ENCODE results near the gene OR6B1.

The OR6B1 gene

DNA sequence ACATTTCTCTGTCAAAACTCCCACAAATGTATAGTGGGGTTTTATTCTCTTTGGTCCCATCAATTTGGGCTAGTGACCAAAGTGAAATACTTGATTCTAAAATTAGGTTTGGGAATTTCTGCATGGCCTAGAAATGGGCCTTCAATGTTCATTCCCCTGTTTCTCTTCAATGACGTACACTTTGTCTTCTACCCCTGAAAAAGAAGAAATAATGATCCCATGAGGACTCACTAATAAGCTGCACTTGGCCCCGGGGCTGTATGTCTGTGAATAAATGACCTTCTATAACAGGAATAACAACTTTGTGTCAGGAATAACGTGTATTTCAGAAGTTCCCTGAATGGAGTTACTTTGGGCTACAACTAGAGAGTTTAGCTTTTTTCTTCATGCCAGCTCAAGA is 20.2 kb downstream of the OR6B1 start:
- no peak overlapping the region for H3K9ac ChIP-seq (ENCODE audit: low read depth in 1 of 2, low read length in 2 of 2)
- H3K27ac ChIP-seq (ENCODE audit: low read depth in 2 of 2, low read length in 2 of 2) = no peak overlapping the region
- H3K4me3 ChIP-seq (ENCODE audit: low read length in 2 of 2) = no peak overlapping the region
- no peaks in the 10 kb centered on the region for H3K36me3 ChIP-seq (ENCODE audit: control insufficient read depth in 2 of 2, insufficient read depth in 2 of 2, low read length in 2 of 2)
- H3K9me3 ChIP-seq (ENCODE audit: control insufficient read depth in 2 of 2, low read length in 2 of 2) = no peaks in the 10 kb centered on the region
- H3K27me3 ChIP-seq (ENCODE audit: control insufficient read depth in 2 of 2, insufficient read depth in 2 of 2, low read length in 2 of 2) = no peaks in the 10 kb centered on the region
- H3K4me1 ChIP-seq (ENCODE audit: control insufficient read depth in 2 of 2, insufficient read depth in 2 of 2, low read length in 2 of 2) = no peaks in the 10 kb centered on the region

- Histone ChIP-seq H3K27me3 (ENCODE audit: control insufficient read depth in 2 of 2, insufficient read depth in 2 of 2, low read length in 2 of 2) (peaks cover 0 to 2% of the 10 kb centered on the region in 2 donors), H3K9me3 (ENCODE audit: control insufficient read depth in 2 of 2, low read length in 2 of 2) (no peaks in the 10 kb centered on the region), H3K9ac (ENCODE audit: low read depth in 1 of 2, low read length in 2 of 2) (no peak overlapping the region), H3K36me3 (ENCODE audit: control insufficient read depth in 2 of 2, insufficient read depth in 2 of 2, low read length in 2 of 2) (no peaks in the 10 kb centered on the region), H3K27ac (ENCODE audit: low read depth in 2 of 2, low read length in 2 of 2) (no peak overlapping the region), H3K4me3 (ENCODE audit: low read length in 2 of 2) (no peak overlapping the region), H3K4me1 (ENCODE audit: control insufficient read depth in 2 of 2, insufficient read depth in 2 of 2, low read length in 2 of 2) (no peaks in the 10 kb centered on the region)
Observed at GRCh38 chr7:144022169-144022568, 22.0 kb downstream of the OR6B1 start.

GRCh38 chr7:144023171-144023827 is 23.2 kb downstream of the OR6B1 start:
- Histone ChIP-seq H3K4me3 (ENCODE audit: low read length in 2 of 2) (no peak overlapping the region), H3K9me3 (ENCODE audit: control insufficient read depth in 2 of 2, low read length in 2 of 2) (no peaks in the 10 kb centered on the region), H3K27me3 (ENCODE audit: control insufficient read depth in 2 of 2, insufficient read depth in 2 of 2, low read length in 2 of 2) (peaks cover 0 to 2% of the 10 kb centered on the region in 2 donors), H3K36me3 (ENCODE audit: control insufficient read depth in 2 of 2, insufficient read depth in 2 of 2, low read length in 2 of 2) (no peaks in the 10 kb centered on the region), H3K4me1 (ENCODE audit: control insufficient read depth in 2 of 2, insufficient read depth in 2 of 2, low read length in 2 of 2) (no peaks in the 10 kb centered on the region), H3K9ac (ENCODE audit: low read depth in 1 of 2, low read length in 2 of 2) (no peak overlapping the region), H3K27ac (ENCODE audit: low read depth in 2 of 2, low read length in 2 of 2) (no peak overlapping the region)

GRCh38 chr7:144024213-144024612 is 24.1 kb downstream of the OR6B1 start:
- H3K9me3 ChIP-seq (ENCODE audit: control insufficient read depth in 2 of 2, low read length in 2 of 2) = no peaks in the 10 kb centered on the region
- H3K36me3 ChIP-seq (ENCODE audit: control insufficient read depth in 2 of 2, insufficient read depth in 2 of 2, low read length in 2 of 2) = no peaks in the 10 kb centered on the region
- peaks cover 0 to 2% of the 10 kb centered on the region in 2 donors for H3K27me3 ChIP-seq (ENCODE audit: control insufficient read depth in 2 of 2, insufficient read depth in 2 of 2, low read length in 2 of 2)
- H3K4me3 ChIP-seq (ENCODE audit: low read length in 2 of 2) = no peak overlapping the region
- no peak overlapping the region for H3K9ac ChIP-seq (ENCODE audit: low read depth in 1 of 2, low read length in 2 of 2)
- H3K27ac ChIP-seq (ENCODE audit: low read depth in 2 of 2, low read length in 2 of 2) = no peak overlapping the region
- H3K4me1 ChIP-seq (ENCODE audit: control insufficient read depth in 2 of 2, insufficient read depth in 2 of 2, low read length in 2 of 2) = no peaks in the 10 kb centered on the region

GRCh38 chr7:144026203-144026883 is 26.2 kb downstream of the OR6B1 start:
- Histone ChIP-seq H3K9me3 (ENCODE audit: control insufficient read depth in 2 of 2, low read length in 2 of 2) (no peaks in the 10 kb centered on the region), H3K36me3 (ENCODE audit: control insufficient read depth in 2 of 2, insufficient read depth in 2 of 2, low read length in 2 of 2) (no peaks in the 10 kb centered on the region)

DNA sequence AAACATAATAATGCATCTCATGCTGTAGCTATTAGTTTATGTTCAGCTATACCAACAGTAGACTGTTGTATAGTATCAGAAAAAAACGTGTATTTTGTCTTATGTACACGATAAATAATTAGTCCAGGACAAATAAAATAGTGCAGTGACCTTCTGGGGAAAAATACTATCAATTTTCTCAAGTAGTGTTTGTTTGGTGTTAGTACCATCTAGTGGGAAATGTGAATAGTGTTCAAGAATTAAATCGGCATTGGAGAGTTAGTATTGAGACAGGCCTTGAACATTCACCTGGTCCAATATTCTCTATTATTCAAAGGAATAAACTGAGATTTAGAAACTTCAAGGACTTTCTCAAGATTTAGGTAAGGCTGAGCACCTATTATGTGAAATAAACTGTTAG is 26.9 kb downstream of the OR6B1 start:
- H3K27ac ChIP-seq (ENCODE audit: low read depth in 2 of 2, low read length in 2 of 2) = no peak overlapping the region
- H3K27me3 ChIP-seq (ENCODE audit: control insufficient read depth in 2 of 2, insufficient read depth in 2 of 2, low read length in 2 of 2) = peaks cover 0 to 2% of the 10 kb centered on the region in 2 donors
- H3K4me1 ChIP-seq (ENCODE audit: control insufficient read depth in 2 of 2, insufficient read depth in 2 of 2, low read length in 2 of 2) = no peaks in the 10 kb centered on the region
- H3K36me3 ChIP-seq (ENCODE audit: control insufficient read depth in 2 of 2, insufficient read depth in 2 of 2, low read length in 2 of 2) = no peaks in the 10 kb centered on the region
- H3K9ac ChIP-seq (ENCODE audit: low read depth in 1 of 2, low read length in 2 of 2) = no peak overlapping the region
- no peaks in the 10 kb centered on the region for H3K9me3 ChIP-seq (ENCODE audit: control insufficient read depth in 2 of 2, low read length in 2 of 2)
- no peak overlapping the region for H3K4me3 ChIP-seq (ENCODE audit: low read length in 2 of 2)

More at GRCh38 chr7:144026203-144026883, 26.2 kb downstream of the OR6B1 start:
- Histone ChIP-seq H3K4me3 (ENCODE audit: low read length in 2 of 2) (no peak overlapping the region), H3K27me3 (ENCODE audit: control insufficient read depth in 2 of 2, insufficient read depth in 2 of 2, low read length in 2 of 2) (peaks cover 0 to 2% of the 10 kb centered on the region in 2 donors), H3K27ac (ENCODE audit: low read depth in 2 of 2, low read length in 2 of 2) (no peak overlapping the region), H3K4me1 (ENCODE audit: control insufficient read depth in 2 of 2, insufficient read depth in 2 of 2, low read length in 2 of 2) (no peaks in the 10 kb centered on the region), H3K9ac (ENCODE audit: low read depth in 1 of 2, low read length in 2 of 2) (no peak overlapping the region)

GRCh38 chr7:144027974-144028373 is 27.9 kb downstream of the OR6B1 start:
- H3K9me3 ChIP-seq (ENCODE audit: control insufficient read depth in 2 of 2, low read length in 2 of 2) = no peaks in the 10 kb centered on the region
- no peaks in the 10 kb centered on the region for H3K4me1 ChIP-seq (ENCODE audit: control insufficient read depth in 2 of 2, insufficient read depth in 2 of 2, low read length in 2 of 2)
- H3K27me3 ChIP-seq (ENCODE audit: control insufficient read depth in 2 of 2, insufficient read depth in 2 of 2, low read length in 2 of 2) = peaks cover 0 to 2% of the 10 kb centered on the region in 2 donors
- H3K4me3 ChIP-seq (ENCODE audit: low read length in 2 of 2) = no peak overlapping the region
- H3K27ac ChIP-seq (ENCODE audit: low read depth in 2 of 2, low read length in 2 of 2) = no peak overlapping the region
- H3K36me3 ChIP-seq (ENCODE audit: control insufficient read depth in 2 of 2, insufficient read depth in 2 of 2, low read length in 2 of 2) = no peaks in the 10 kb centered on the region
- H3K9ac ChIP-seq (ENCODE audit: low read depth in 1 of 2, low read length in 2 of 2) = no peak overlapping the region

DNA sequence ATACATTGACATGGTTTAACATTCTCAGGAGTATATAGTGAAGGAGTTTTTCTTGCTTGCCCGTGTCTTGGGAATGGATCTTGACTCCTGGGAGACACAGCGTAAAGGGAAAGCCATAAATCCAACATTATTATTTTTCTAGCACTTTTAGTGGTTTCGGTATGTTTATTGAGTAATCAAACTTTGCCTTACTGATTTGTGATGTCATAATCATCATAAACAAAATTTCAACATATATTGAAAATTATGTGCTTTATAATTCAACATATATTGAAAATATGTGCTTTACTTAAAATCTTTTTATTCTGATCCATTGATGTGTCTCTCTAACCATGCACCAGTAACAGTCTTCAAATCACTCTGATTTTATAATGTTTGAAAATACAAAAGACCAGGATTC is 28.4 kb downstream of the OR6B1 start:
- Histone ChIP-seq H3K4me3 (ENCODE audit: low read length in 2 of 2) (no peak overlapping the region), H3K4me1 (ENCODE audit: control insufficient read depth in 2 of 2, insufficient read depth in 2 of 2, low read length in 2 of 2) (no peaks in the 10 kb centered on the region), H3K9ac (ENCODE audit: low read depth in 1 of 2, low read length in 2 of 2) (no peak overlapping the region), H3K27me3 (ENCODE audit: control insufficient read depth in 2 of 2, insufficient read depth in 2 of 2, low read length in 2 of 2) (peaks cover 0 to 2% of the 10 kb centered on the region in 2 donors), H3K27ac (ENCODE audit: low read depth in 2 of 2, low read length in 2 of 2) (no peak overlapping the region), H3K9me3 (ENCODE audit: control insufficient read depth in 2 of 2, low read length in 2 of 2) (no peaks in the 10 kb centered on the region), H3K36me3 (ENCODE audit: control insufficient read depth in 2 of 2, insufficient read depth in 2 of 2, low read length in 2 of 2) (no peaks in the 10 kb centered on the region)

GRCh38 chr7:144032516-144032915 is 32.4 kb downstream of the OR6B1 start:
- Histone ChIP-seq H3K27ac (ENCODE audit: low read depth in 2 of 2, low read length in 2 of 2) (no peak overlapping the region), H3K36me3 (ENCODE audit: control insufficient read depth in 2 of 2, insufficient read depth in 2 of 2, low read length in 2 of 2) (no peaks in the 10 kb centered on the region), H3K9me3 (ENCODE audit: control insufficient read depth in 2 of 2, low read length in 2 of 2) (no peaks in the 10 kb centered on the region), H3K27me3 (ENCODE audit: control insufficient read depth in 2 of 2, insufficient read depth in 2 of 2, low read length in 2 of 2) (no peaks in the 10 kb centered on the region), H3K4me1 (ENCODE audit: control insufficient read depth in 2 of 2, insufficient read depth in 2 of 2, low read length in 2 of 2) (no peaks in the 10 kb centered on the region), H3K4me3 (ENCODE audit: low read length in 2 of 2) (no peak overlapping the region), H3K9ac (ENCODE audit: low read depth in 1 of 2, low read length in 2 of 2) (no peak overlapping the region)

GRCh38 chr7:144032985-144033709 is 33.0 kb downstream of the OR6B1 start:
- no peak overlapping the region for H3K27ac ChIP-seq (ENCODE audit: low read depth in 2 of 2, low read length in 2 of 2)
- H3K36me3 ChIP-seq (ENCODE audit: control insufficient read depth in 2 of 2, insufficient read depth in 2 of 2, low read length in 2 of 2) = no peaks in the 10 kb centered on the region
- H3K9ac ChIP-seq (ENCODE audit: low read depth in 1 of 2, low read length in 2 of 2) = no peak overlapping the region
- no peaks in the 10 kb centered on the region for H3K9me3 ChIP-seq (ENCODE audit: control insufficient read depth in 2 of 2, low read length in 2 of 2)
- H3K27me3 ChIP-seq (ENCODE audit: control insufficient read depth in 2 of 2, insufficient read depth in 2 of 2, low read length in 2 of 2) = no peaks in the 10 kb centered on the region
- H3K4me3 ChIP-seq (ENCODE audit: low read length in 2 of 2) = no peak overlapping the region
- no peaks in the 10 kb centered on the region for H3K4me1 ChIP-seq (ENCODE audit: control insufficient read depth in 2 of 2, insufficient read depth in 2 of 2, low read length in 2 of 2)

Data from mucosa of rectum (tissue), 2 donors.